Measurements from ENCODE around the gene FASTK.

FASTK gene

DNA sequence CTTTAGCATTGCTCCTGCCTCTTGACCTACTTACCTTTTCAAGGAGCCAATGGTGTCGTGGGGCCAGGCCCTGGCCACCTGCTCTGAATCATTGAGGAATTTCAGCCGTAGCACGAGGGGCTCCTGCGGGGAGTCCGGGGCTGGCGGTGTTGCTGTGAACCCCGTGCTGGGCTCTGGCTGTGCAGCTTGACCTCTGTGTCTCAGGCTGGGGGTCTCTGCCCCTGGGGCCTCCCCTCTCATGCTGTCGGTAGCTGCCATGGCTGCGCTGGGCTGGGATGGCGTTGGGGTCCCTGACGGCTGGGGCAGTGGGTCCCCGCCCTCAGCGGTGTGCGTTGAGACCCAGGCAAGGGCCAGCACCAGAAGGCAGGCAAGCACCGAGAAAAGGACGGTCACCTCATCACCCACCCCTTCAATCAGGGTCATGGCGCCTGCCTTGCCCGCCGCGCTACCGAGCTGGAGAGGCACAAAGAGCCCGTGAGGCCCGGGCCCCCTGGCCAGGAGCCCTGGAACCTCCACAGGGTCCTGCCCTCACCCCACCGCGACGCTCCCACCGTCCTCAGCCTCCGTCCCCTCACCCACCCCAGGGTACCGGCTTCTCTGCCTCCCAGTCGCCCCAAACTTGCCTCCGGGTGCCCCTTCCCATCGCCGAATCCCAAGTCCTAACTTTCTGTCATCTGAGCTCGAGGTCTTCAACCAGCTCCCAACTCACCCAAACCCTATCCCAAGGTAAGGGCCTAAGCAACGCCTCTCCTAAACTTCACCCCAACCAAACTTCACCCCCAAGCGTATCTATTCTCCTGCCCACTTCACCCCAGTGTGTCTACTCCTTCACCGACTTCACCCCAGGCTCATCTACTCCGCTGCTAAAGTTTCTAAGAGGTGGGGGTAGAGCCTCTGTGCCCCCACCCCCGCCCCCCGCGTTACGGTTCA, 1.8 kb upstream of the FASTK start:
- DNase-seq (ENCODE audit: low read depth) = no peak

GRCh38 chr7:151081170-151082101, 827 bp upstream of the FASTK start:
- DNase-seq (ENCODE audit: low read depth) = no peak

DNA sequence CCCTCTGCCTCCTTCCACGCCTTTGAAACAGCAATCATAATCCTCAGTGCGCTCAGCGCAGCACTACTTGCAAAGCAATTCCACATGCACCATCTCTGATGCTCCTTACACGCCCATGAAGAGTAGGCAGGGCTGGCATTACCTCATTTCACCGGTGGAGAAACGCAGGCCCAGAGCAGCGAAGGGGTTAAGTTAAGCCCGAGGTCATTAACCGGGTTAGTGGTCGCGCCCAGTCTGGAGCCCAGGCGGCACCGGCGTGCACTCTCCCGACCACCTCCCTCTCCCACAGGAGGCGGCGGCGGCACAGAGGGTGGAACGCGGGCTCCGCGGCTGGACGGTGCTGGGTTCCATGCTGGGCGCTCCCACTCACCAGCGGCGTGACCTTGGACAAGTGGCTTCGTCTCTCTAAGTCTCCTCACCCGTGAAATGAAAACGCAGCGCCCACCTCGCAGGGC, 515 bp downstream of the FASTK start:
- DNase-seq (ENCODE audit: low read depth) = no peak

DNA sequence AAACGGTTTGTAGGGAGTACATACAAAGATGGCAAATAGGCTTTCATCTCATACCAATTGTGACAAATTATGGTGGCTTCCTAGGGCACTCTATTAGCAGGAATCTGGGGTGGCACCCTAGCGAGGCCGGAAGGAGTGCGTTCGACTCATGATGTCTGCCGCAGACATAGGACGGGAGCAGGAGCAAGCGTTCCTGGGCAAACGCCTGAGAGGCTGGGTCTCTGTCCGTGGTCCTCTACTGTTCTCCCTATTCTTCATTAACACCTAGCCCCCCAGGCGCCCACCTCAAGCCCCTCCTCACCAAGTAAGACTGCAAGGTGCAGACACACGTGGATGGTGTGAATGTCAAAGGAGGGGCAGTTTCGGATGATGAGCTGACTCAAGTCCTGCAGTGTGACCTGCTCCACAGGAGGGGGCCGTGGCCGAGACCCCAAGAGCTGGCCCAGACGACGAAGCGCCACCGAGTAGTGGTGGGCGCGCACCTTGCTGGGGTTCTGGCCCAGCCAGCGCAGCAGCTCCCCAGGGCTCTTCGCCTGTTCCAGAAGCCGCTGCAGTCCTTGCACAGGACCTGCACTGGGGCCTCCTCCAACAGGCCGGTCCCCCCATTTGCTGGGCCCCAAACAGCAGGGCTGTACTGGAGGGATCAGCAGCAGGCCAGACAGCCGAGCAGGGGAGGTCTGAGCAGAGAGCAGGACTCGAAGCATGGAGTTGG, 1.3 kb downstream of the FASTK start:
- no peak for DNase-seq (ENCODE audit: low read depth)

- no peak for DNase-seq (ENCODE audit: low read depth)
Measured at GRCh38 chr7:151078233-151079040, 2.2 kb downstream of the FASTK start.

DNA sequence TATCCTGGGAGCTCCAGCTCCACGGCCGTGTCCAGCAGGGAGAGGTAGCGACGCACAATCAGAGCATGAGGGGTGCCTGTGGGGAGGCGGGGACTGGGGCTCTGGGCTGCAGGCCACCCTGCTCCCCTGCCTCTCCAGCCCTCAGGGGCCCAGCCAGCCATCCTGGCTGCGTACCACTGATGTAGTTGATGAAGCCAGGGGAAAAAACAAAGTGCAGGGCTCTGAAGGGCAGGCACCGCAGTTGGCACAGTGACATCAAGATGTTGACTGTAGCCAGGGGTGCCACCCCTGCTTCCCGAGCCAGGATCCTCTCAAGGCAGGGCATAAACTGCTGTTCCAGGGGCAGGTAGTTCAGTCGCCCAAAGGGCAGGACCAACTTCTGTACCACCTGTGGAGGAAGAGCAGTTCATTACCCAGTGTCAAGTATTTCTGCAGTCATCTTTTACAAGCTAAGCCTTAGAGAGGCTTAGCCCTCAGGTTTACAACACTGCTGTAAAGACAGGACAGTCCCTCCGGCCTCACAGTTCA, 2.8 kb downstream of the FASTK start:
- DNase-seq (ENCODE audit: low read depth) = no peak

GRCh38 chr7:151076863-151077704, 3.5 kb downstream of the FASTK start:
- no peak for DNase-seq (ENCODE audit: low read depth)

DNA sequence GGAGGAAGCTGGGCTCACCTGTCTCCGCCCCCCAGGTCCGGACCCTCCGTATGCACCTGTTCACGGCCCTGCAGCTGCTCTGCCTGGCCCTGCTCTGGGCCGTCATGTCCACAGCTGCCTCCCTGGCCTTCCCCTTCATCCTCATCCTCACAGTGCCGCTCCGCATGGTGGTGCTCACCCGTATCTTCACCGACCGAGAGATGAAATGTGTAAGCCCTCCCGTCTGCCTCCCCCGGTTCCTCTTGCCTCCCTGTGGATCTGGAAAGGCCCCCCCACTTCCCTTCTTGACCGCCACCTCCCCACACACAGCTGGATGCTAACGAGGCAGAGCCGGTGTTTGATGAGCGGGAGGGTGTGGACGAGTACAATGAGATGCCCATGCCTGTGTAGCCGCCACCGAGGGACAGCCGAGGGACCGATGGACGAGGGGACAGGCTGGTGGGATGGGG, 4.6 kb downstream of the FASTK start:
- no peak for DNase-seq (ENCODE audit: low read depth)

DNA sequence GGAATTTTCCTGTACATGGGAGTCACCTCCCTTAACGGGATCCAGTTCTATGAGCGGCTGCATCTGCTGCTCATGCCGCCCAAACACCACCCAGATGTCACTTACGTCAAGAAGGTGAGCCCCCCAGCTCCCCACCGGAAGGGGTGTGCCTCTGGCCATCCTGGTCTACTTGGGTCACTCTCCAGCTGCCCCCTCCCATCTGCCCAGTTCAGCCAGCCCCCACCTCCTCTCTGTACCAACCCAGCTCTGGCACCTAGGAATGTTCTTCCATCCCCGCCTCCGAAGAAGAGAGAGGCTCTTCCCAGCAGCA, 5.0 kb downstream of the FASTK start:
- DNase-seq (ENCODE audit: low read depth) = no peak

DNA sequence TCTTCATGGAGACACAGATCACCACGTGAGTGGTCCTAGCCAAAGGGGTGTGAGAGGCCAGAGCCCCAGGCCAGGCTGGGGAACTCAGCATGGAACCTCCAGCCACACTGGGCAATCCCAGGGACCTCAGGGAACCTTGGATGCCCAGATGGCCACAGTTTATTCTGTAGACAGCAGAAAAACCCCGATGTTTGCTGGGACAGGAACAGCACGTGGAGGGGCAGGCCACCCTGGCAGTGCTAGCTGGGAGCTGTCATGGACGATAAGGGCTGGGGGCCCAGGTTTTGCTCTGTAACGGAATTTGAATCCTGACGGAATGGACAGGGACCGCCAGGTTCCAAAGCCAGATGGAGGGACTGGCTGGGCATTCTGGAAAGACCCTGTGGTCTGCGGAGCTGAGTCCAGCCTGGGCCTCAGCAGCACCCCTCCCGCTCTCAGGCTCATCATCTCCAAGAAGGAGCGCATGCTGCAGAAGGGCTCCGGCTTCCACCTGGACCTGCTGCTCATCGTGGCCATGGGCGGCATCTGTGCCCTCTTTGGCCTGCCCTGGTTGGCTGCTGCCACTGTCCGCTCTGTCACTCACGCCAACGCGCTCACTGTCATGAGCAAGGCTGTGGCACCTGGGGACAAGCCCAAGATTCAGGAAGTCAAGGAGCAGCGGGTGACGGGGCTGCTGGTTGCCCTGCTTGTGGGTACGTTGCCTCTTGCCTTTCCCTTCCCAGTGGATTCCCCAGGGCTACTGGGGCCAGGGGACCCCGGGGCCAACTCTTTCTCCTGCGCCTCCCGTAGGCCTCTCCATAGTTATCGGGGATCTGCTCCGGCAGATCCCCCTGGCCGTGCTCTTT, 5.6 kb downstream of the FASTK start:
- no peak for DNase-seq (ENCODE audit: low read depth)

DNA sequence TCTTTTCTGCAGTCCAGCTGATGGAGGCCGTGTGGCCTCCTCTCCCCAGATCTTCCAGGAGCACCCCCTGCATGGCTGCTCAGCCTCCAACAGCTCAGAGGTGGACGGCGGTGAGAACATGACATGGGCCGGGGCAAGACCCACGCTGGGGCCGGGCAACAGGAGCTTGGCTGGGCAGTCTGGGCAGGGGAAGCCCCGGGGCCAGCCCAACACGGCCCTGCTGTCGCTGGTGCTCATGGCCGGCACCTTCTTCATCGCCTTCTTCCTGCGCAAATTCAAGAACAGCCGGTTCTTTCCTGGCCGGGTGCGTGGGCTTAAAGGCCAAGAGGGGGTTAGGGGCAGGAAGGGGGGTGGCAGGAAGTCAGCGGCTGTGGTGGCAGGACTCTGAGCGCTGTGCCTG, 6.6 kb downstream of the FASTK start:
- no peak for DNase-seq (ENCODE audit: low read depth)

GRCh38 chr7:151071032-151071866, 9.4 kb downstream of the FASTK start:
- no peak for DNase-seq (ENCODE audit: low read depth)

DNA sequence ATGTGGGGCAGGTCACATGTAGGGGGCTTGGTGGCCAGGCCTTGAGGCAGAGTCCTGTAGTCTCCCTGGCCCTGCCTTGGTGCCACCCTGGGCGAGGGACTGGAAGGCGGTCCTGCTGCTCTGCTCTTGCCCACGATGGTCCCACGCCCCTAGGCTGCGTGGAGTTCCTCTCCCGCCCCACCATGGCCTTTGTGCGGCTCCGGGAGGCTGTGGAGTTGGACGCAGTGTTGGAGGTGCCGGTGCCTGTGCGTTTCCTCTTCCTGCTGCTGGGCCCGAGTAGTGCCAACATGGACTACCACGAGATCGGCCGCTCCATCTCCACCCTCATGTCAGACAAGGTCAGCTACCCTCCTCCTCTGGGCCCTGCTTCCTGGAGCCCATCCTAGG, 10.0 kb downstream of the FASTK start:
- DNase-seq (ENCODE audit: low read depth) = no peak

DNA sequence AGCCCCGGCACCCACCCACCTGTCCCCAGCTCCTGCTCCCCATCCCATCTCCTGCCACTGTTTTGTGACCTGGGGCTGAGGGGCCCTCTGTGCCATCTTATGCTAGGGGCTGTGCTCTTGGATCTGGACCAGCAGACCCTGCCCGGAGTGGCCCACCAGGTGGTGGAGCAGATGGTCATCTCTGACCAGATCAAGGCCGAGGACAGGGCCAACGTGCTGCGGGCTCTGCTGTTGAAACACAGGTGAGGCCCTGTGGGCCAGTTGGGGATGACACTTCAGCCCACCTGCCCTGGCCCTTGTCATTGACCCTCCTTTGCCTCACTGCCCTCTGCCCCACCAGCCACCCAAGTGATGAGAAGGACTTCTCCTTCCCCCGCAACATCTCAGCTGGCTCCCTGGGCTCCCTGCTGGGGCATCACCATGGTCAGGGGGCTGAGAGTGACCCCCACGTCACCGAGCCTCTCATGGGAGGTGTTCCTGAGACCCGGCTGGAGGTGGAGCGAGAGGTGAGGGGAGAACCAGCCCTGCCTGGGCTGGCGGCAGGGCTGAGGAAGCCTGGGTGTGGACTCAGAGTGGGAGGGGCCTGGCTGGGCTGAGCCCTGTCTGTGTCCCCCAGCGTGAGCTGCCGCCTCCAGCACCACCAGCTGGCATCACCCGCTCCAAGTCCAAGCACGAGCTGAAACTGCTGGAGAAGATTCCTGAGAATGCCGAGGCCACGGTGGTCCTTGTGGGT, 10.6 kb downstream of the FASTK start:
- no peak for DNase-seq (ENCODE audit: low read depth)

DNA sequence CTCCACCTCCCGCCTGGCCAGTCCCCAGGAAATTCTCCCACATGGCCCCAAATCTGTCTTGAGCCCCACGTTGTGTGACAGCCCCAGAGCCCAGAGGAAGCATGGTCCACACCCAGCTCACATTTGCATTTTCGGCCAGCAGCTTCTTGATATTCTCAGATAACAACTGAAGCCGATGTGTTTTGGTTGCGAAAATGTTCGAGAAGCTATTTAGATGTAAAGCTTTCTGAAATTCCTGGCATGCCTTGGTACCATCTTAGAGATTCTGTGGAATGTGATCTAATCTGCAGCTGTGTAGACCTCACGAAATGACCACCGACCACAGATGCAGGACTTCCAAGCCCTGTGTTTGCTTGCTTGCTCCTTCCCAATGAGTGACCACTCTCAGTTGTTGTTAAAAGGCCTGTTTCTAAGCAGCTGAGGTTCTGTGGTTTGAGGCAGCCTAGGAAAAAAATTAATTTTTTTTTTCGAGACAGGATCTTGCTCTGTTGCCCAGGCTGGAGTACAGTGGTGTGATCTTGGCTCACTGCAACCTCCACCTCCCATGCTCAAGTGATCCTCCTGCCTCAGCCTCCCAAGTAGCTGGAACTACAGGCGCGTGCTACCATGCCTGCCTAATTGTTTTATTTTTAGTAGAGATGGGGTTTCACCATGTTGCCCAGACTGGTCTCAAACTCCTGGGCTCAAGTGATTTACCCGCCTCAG, 12.4 kb downstream of the FASTK start:
- peak; percentile 99 for DNase-seq (ENCODE audit: low read depth)

GRCh38 chr7:151066273-151066974, 14.2 kb downstream of the FASTK start:
- no peak for DNase-seq (ENCODE audit: low read depth)

All from amniotic epithelial cell (primary cell).